Measurements from ENCODE around the gene RASA3.

The RASA3 gene

DNA sequence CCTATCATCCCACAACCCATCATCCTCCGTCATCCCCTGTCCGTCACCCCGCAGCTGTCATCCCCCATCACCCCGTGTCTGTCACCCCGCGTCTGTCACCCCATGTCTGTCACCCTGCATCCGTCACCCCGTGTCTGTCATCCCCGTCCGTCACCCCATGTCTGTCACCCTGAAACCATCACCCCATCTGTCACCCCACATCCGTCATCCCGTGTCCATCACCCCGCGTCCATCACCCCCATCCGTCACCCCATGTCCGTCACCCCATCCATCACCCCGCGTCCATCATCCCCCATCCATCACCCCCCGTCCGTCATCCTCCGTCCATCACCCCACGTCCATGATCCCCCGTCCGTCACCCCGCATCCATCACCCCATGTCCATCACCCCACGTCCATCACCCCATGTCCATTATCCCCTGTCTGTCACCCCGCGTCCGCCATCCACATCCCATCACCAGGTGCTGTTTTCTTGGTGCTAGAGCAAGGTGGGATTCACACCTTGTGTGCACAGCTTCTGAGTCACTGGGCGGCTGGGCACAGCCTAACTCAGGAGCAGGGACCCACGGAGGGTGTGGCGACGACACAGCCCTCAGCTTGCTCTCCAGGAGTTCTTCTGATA is 24.2 kb downstream of the RASA3 start:
- TF ChIP-seq, protein P1, sequence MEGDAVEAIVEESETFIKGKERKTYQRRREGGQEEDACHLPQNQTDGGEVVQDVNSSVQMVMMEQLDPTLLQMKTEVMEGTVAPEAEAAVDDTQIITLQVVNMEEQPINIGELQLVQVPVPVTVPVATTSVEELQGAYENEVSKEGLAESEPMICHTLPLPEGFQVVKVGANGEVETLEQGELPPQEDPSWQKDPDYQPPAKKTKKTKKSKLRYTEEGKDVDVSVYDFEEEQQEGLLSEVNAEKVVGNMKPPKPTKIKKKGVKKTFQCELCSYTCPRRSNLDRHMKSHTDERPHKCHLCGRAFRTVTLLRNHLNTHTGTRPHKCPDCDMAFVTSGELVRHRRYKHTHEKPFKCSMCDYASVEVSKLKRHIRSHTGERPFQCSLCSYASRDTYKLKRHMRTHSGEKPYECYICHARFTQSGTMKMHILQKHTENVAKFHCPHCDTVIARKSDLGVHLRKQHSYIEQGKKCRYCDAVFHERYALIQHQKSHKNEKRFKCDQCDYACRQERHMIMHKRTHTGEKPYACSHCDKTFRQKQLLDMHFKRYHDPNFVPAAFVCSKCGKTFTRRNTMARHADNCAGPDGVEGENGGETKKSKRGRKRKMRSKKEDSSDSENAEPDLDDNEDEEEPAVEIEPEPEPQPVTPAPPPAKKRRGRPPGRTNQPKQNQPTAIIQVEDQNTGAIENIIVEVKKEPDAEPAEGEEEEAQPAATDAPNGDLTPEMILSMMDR (IDR thresholded peaks at IDR 0.05; ENCODE audit: insufficient read depth, missing control alignments) = no peak
- no peak for DNase-seq (ENCODE audit: insufficient read length, low spot score)
- FAIRE-seq = no peak

DNA sequence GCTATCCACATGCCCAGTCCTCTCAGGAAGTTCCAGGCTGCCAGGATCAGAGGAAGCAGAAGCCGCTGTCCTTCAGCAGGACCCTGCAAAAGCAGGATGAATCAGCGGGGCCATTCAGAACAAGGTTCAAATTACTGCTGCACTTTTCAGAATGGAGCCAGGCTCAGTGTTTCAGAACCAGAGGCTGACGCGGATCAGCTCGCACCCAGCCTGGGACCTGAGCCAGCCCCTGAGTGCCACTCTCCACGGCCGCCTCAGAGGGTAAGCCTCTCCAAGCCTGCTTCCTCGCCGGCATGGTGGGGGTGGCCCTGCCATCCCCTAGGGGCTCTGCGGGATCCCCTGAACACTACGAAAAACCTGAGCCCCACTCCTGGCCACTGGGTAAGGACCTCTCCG is 24.7 kb downstream of the RASA3 start:
- FAIRE-seq (no peak), DNase-seq (ENCODE audit: insufficient read length, low spot score) (no peak)
- TF ChIP-seq, protein P1 (IDR thresholded peaks at IDR 0.05; ENCODE audit: insufficient read depth, missing control alignments) = no peak

DNA sequence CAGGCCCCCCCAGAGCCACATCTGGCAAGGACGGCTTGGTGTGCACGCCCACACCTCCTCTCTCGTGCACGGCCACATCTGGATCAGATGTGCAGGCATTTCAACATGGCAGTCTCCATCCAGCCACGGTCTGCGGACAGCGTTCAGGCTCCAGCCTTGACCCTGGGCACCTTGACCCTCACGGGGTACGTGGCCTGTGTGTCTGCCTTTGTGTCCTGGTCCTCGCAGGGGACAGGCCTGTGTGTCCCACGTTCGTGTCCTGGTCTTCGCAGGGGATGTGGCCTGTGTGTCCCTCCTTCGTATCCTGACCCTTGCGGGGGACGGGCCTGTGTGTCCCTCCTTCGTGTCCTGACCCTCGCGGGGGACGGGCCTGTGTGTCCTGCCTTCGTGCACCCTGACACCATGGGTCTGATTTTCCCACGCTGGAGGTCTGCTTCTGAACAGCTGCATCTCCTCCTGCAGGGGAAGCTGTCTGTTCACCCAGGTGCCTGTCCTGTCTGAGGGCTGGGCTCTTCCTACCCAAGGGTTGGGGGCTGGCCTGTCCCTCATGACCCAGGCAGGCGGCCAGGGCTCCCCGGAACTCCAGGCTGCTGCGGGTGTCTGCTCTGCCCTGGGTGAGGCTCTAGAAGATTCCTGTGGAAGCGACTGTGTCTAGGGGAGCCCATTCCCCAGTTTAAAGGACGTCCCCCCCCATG is 25.3 kb downstream of the RASA3 start:
- DNase-seq (ENCODE audit: insufficient read length, low spot score) = no peak
- no peak for FAIRE-seq

DNA sequence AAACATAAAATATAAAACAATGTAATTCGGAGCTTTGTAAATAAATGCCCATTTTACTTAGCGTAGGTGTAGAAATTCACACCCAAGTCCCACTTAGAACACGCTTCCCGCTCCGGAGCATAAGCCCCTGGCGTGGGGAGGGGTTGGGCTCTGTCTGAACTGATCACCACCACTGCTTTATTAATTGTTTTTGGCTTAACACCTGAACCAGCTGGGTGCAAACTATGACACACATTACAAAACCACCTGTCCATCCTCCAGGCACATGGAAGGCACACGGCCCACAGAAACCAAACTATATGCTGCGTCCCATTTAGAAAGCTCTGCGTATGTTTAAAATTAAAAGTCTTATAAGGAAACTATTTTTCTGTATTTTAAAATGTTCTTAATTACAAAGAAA is 25.9 kb downstream of the RASA3 start:
- FAIRE-seq (no peak), DNase-seq (ENCODE audit: insufficient read length, low spot score) (no peak)

More for the DNA sequence above, 25.3 kb downstream of the RASA3 start:
- TF ChIP-seq, protein P1 (IDR thresholded peaks at IDR 0.05; ENCODE audit: insufficient read depth, missing control alignments) = no peak

DNA sequence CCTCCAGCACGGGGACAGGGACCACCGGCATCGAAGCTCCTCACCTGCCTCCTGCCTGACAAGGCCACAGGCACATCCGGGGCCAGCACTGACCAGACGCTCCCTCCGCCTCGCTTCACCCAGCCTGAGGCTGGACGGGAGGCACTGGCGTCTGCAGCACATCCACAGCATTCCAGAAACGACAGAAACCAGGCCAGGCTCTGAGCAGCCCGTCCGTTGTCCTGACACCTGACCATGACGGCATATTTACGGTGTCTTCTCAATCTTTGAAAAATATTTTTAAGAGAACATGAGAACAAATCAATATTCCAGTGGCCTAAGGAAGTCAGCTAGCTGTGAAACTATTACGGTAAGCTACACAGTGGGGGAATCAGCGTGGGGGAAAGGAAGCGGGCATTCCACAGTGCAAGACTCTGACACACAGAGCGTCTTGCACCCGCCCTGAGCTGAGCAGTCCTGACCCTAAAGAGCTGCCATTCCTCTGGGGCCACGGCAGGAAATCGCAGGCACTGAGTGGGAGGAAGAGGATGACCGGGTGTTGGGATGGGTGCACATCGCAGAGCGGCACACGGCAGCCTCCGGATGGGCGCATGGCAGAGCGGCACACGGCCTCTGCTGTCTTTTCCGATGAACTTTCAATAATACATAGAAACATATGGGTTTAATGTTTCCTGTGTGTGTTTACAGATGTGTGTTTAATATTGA is 26.8 kb downstream of the RASA3 start:
- TF ChIP-seq, protein P1 (IDR thresholded peaks at IDR 0.05; ENCODE audit: insufficient read depth, missing control alignments) = no peak
- DNase-seq (ENCODE audit: insufficient read length, low spot score) (no peak), FAIRE-seq (no peak)

More for the DNA sequence above, 25.9 kb downstream of the RASA3 start:
- TF ChIP-seq, protein P1 (IDR thresholded peaks at IDR 0.05; ENCODE audit: insufficient read depth, missing control alignments) = no peak

DNA sequence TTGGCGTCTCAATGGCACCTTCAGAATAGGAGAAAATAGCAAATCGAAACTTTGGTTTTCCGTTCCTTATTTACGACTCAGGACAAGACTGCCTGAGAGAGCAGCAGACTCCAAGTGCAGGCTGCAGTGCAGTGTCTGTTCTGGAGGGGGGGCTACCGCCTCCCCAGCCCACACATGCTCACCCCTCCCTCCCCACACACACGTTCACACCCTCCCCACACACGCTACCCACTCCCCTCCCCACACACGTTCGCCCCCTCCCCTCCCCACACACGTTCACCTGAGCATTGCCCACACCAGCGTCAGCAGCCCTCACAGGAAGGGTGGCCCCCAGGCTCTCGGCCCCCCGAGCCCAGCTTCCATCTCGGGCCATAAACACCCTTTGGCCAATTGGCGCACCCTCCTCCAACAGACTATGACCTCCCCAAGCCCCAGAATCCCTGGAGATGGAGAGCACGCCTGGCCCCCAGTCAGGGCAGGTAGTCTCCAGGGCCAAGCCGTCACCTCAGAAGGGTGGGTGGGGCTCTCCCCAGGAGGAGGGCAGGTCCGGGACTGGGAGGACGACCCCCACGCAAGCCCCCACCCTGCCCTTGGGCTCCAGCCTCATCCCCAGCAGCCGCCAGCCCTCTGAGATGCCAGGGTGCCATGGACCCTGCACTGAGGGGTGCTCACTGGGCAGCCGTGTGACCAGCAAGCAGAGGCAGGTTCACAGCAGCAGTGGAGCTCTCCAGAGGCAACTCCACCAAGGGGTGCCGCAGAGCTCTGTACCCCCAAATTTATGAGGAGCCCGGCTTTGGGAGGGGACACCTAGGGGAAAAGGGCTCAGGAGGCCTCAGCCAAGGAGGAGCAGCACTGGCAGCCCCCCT is 27.5 kb downstream of the RASA3 start:
- FAIRE-seq = no peak
- TF ChIP-seq, protein P1 (IDR thresholded peaks at IDR 0.05; ENCODE audit: insufficient read depth, missing control alignments) = no peak

More for the DNA sequence above, 27.5 kb downstream of the RASA3 start:
- DNase-seq (ENCODE audit: insufficient read length, low spot score) = no peak
